HG02943 (cell line): ENCODE results near the gene RAD51B.
A peak's percentile ranks its signal among the peaks of the same experiment; 100 is the strongest.

ENCODE experiments used
- ATAC-seq: cut with Tn5 transposase; IDR thresholded peaks from one replicate; pipeline ENCODE4 v1.9.1; 2021; ENCODE audit warnings: mild to moderate bottlenecking, low read depth, moderate library complexity; ENCODE audit not compliant: unreplicated experiment

Gene RAD51B

DNA sequence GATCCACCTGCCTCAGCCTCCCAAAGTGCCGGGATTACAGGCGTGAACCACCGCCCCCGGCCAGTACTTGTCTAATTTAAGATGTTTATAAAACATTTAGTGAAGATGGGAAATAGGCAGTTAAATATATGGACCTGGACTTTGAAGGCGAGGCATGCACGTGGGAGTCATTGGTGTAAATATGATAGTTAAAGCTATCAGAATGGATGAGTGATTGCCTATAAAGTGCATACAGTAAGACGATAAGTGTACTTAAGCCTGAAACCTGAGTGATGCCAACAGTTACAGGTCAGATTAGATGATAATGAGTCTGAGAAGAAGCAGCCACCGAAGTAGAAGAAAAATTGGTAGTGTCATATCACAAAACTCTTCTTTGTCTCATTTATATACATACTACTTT is 11.5 kb downstream of the RAD51B start:
- no peak for ATAC-seq

DNA sequence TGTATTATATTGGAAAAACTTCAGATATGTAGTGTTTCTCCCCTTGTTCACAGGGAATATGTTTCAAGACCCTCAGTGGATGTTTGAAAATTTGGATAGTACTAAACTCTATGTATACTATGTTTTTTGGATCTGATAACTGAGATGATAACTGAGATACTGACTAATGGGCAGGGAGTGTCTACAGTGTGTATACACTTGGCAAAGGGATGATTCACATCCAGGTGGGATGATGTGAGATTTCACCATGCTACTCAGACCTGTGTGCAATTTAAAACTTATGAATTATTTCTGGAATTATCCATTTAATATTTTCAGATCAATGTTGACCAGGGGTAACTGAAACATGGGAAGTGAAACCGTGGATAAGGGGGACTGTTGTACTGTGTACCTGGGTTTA is 13.8 kb downstream of the RAD51B start:
- no peak for ATAC-seq

DNA sequence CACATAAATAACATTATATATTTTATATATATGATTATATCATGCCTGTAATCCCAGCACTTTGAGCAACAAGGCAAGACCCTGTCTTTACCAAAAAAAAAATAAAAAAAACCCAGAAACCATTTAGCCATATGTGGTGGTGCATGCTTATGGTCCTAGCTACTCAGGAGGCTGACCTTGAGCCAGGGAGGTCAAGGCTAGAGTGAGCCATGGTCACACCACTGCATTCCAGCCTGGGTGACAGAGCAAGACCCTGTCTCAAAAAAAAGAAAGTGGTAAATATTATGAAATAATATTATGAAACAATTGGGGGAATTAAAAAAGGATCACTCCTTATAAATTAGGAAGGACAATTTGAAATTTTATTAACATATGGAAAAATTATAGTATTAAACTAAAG is 16.0 kb downstream of the RAD51B start:
- no peak for ATAC-seq

DNA sequence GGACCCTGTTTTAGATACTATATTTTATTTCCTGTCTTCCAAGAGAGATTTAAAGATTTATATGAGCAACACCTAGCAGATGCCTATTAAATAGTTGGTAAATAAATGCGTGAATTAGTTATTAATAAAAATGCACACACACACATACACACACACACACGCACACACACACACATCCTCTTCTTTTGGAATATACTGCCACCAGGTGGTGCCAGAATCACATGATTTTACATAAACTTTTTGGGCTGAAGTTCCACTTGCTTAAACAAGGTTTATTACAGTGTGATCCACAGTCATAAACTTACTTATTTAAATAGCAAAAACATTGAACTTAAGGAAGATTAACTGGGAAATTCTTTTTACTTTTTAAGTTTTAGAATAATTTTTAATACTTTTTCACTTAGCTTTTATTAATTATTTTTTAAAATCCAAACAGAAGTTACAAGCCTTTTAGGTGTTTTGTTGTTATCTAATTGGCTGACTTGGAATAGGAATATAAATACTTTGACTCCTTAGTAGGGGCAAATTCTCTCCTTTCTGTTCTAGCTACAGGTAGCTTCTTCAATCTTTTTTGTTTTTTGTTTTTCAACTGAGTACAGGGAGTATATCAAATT is 17.5 kb downstream of the RAD51B start:
- no peak for ATAC-seq

DNA sequence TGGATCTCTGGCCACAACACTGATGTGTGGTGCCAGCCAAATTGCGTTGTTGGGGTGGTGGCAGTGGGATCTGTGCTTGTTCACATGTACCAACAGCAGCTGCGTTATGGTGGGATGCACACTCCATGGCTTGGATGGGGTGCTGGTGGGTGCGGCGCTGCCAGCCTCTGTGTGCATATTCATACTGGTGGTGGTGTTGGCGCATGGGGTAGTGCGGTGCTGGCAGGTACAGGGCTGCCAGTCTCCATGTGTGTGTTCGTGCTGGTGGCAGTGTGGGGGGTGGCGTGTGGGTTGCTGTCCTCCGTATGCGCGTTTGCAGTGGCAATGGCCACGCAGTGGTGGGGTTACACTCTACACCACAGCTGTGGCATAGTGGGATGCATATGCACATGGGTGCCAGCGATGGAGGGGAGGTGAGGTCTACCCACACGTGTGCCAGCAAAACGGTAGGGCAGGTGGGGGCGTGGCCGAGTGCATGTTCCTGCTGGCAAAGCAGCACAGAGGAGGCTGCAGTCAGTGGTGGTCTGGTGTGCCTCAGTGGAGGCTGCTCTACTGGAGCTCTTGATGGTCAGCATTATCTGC is 26.5 kb downstream of the RAD51B start:
- ATAC-seq, result no peak

DNA sequence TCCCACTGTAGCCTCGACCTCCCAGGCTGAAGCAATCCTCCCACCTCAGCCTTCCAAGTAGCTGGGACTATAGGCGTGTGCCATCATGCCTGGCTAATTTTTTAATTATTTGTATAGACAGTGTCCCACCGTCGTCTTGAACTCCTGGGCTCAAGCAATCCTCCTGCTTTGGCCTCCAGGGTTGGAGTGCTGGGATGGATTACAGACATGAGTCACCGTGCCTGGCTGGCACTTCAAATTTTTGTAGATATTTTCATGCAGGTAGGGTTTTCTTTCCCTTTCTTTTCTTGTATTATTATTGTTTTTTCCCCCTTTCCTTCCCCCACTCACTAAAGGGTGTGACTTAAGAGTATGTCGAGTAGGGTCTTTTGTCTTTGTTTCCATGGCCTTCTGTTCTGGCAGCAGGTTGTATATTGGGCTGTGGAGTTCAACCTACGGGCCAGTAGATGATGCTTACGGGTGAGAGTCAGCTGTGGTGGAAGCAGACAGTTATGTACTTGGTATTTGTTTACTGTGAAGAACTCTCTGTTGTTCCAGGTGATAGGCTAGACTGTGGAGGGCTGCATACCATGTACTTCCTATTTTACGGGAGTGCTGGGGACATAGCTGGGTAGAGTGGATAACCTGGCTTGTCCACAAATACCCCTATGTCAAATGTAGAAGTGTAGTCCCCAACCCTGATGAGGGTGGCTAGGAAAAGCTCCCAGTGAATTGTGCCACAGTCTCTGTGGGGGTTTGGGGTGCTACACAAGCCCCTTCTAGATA is 30.7 kb downstream of the RAD51B start:
- no peak for ATAC-seq

DNA sequence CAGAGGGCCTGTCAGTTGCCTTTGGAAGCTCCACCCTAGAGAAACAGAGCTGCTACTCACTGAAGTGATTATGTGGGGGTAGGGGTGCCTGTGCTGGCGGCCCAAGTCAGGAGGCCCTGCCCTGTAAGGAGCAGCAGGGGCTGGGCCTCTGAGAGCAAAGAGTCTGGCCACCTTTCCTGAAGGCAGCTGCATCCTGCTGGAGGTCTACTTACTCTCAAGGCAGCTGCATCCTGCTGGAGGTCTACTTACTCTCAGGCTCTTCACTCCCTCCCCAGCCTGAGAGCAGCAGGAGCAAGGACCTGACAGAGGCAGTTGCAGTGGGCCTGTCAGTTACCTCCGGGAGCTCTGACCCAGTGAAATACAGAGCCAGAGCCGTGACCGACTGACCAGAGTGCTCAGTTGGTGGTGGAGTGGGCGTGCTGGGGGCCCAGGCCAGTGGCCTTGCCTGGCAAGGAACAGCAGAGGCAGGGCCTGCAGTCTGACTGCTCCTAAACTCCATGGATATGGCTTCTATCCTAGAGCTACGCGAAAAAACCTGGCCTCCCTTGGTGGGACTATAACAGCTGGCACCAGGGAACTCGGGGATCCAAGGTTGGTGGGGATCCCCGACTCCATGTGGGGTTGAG is 32.3 kb downstream of the RAD51B start:
- no peak for ATAC-seq

DNA sequence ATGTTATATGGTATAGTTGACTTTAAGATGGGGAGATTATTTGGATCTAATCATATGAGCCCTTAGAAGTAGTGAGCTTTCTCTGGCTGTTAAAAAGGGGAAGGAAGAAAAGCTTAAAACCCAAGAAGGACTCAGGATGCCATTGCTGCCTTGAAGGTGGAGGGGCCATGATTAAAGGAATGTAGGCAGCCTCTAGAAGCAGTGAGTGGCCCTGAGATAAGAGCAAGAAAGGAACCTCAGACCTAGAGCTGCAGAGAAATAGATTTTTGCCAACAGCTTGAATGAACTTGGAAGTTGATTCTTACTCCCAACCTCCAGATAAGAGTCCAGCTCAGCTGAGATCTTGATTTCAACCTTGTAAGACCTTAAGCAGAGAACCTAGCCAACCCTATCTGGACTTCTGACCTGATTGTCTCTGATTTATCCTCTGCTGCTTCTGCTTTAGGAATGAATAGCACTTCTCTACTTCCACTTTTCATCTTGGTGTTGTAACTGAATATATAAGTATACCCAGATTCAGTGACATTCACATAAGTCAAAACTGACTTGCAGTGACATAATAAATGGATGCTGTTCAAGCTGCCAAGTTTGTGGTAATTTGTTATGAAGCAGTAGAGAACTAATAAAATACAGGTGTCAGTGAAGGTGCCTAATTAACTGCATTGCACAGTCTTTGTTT is 33.5 kb downstream of the RAD51B start:
- no peak for ATAC-seq

DNA sequence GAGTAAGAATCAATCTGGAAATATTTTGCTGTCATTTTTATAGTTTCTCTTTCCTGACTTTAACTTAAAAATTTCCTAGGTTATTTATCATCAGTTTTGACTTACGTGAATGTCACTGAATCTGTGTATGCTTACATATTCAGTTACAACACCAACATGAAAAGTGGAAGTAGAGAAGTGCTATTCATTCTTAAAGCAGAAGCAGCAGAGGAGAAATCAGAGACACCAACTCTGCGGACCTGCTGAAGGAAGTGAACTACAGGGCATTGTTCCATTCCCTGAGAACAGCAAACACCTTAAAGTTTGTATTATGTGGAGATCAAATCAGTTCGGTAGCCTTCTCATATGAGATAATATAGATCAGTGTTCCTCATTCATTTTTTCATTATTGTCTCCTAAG is 34.1 kb downstream of the RAD51B start:
- ATAC-seq, result no peak

DNA sequence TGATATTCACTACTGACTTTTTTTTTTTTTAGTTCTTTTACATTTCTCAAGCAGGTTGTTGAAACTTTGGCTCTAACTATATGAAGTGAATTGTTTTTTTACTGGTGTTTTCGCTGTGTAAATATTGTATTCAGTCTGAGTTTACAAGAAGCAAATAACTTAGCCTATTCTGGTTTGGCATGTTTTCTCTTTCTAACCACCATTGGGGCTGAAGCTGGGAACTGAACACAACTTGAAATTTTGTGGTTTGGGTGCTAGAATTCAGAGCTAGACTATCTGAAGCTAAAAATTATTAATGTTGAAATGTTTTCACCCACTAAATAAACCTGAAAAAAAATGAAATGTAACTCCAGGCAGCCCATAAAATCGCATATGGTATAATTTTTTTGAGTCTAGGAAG is 37.2 kb downstream of the RAD51B start:
- no peak for ATAC-seq

DNA sequence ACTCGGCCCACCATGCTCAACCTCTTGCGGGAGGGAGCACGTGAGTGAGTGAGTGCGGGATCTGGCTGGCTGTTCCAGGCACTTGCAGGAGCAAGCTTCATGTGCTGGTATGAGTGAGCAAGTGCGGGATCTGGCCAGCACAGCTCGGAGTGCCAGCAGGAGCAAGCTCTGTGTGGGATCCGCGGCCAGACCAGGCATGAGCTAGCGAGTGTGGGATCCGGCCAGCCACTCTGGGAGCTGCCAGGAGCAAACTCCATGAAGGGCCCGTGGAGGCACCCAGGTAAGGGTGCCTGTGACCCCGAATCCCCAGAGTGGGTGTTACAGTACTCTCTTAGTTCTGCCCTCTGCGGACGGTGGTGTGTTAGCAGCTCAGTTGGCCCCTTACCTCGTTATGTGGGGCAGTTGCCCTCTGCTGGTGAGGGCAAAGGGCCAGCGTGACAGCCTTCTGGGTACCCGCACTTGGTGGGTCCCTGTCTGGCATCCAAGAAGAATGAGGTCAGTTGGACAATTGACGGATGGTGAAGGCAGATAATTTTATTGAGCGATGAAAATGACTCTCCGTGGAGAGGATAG is 38.3 kb downstream of the RAD51B start:
- no peak for ATAC-seq

DNA sequence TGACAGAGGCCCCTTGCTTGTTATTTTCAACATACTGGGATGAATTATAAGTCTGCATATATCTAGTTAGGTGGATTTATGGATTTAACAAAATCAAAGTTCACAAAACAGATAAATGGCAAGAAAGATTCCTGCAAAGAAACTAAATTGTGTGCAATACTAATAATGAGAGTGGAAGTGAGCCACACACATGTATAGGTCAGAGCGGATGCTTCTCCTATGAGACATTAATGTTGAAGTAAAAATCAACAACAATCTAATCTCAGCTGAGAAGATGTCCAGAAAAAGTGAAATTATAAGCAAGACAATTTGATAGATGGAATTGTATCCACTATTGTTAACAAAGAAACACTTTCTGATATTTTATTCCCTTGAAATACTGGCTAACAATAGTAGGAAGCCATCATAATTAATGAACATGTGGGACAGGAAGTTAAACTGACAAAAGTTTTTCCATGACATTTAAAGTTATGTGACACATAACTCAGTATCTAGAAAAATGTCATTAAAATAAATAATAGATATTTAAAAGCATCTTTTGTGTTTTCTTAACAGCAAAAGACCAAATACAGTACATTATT is 39.7 kb downstream of the RAD51B start:
- no peak for ATAC-seq

DNA sequence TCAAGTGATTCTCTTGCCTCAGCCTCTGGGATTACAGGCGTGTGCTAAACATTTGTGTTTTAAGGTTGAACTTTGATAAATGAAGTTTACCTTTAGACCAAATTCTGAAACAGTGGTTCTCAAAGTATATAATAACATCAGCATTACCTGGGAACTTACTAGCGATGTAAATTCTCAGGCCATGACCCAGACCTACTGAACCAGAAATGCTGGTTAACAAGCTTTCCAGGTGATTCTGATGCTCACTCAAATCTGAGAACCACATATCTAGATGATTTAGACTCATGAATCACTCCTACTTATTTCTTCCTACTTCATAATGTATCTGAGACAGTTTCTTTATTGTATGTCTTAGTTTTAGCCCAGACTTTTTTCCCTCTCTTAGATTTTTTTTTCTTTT is 43.6 kb downstream of the RAD51B start:
- ATAC-seq, result no peak

DNA sequence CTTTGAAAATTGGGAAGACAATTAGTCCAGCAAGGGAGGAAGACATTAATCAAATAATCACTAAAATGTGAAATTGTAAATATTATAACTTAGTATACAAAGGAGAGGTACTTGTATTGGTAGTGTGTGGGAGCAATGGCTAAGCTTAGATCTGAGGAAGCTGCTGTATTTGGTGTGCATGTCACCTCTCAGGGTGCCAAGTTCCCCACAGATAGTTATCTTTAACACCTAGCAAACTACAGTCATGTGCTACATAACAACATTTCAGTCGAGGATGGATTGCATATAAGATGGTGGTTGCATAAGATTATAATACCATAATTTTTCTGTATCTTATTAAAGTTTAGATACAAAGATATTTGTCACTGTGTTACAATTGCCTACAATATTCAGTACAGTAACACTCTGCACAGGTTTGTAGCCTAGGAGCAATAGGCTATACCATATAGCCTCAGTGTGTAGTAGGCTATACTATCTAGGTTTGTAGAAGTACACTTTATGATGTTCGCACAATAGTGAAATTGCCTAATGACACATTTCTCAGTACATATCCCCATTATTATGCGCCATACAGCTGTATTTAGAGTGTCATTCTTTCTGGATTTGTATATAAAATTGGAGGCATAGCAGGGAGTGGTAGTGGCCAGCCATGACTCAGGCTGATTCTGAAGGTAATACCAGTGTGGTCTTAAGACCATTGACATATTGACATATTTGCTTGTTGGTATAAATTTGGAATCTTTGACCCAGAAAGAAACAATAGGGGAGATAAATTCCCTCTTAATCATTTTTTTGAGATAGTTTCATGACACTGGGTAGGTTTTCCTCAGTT is 55.8 kb downstream of the RAD51B start:
- ATAC-seq, result no peak

DNA sequence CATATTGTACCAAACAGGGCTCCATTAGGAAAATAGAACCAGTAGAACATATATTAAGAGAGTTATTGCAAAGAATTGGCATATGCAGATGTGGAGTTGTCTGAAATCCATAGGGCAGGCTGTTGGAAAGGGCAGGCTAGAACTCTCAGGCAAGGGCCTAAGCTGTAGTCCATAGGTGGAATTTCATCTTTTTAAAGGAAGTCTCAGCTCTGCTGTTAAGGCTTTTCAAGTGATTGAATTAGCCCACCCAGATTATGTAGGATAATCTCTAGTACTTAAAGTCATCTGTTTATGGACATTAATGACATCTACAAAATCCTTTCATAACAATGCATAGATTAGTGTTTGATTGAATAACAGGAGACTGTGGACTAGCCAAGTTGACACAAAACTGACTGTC is 59.4 kb downstream of the RAD51B start:
- ATAC-seq, result no peak

DNA sequence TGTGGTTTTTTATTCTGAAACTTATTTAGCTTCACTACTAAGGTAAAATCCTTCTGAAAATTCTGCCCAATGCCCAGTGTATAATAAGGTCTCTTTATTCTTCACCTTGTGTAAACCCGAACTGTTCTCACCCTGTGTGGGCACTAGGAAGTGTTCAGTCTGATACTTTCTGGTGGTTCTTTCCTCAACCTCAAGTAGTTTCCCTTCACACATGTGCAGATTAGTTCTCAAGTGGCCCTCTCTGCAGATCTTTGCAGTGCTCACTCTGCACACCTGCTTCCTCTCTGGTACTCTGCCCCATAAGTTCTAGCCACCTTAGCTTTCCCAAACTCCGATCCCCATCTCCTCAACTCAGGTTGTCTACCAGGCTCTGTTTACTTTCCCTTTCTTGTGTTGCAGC is 61.6 kb downstream of the RAD51B start:
- peak; percentile 96 for ATAC-seq

DNA sequence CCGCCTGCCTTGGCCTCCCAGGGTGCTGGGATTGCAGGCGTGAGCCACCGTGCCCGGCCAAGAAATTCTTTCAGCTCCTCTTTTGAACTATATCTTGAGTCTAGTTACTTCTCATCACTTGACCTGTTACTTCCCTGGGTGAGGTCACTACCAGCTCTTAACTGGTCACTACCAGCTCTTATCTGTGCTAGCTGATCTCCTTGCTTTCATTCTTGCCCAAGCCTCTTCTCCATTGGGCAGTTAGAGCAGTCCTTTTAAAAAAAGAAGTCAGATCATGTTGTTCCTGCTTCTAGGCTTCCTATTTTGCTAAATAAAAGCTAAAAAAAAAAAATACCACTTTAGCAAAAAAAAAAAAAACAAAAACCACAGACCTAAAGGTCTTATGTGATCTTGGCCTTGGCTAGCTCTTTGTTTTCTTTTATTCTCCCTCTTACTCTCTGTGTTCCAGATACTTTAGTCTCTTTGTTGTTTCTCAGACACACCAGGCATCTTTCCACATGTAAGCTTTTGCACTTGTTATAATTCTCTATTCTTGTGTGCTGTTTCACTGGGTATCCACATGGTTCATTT is 63.5 kb downstream of the RAD51B start:
- ATAC-seq, result no peak

DNA sequence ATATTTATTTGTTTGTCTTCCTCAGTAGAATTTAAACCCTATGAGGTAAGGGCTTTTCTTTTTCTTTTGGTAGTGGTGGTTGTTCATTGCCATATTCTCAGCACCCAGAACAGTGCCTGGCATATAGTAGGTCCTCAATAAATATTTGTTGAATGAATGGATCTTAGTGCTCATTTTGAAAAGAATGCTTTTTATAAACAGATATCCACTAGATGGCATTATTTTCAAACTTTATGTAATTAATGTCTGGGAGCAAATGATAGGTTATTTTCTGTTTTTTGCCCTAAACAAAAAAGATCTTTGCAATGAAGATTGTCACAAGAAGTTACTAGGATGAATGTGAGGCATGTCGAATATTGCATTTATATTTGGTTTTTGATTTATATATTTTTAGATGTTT is 64.1 kb downstream of the RAD51B start:
- ATAC-seq, result no peak

DNA sequence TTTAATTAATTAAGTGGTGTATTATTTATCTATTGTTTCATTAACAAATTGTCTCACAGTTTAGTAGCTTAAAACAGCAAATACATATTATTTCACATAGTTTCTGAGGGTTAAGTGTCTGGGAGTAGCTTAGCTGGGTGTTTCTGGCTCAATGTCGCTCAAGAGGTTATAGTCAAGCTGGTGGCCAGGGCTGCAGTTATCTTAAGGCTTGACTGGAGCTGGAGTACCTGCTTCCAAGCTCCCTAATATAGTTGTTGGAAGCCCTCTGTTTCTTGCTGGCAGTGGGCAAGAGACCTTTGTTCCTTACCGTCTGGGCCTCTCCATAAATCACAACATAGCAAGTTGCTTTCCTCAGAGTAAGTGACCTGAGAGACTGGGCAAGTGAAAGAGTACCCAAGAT is 66.6 kb downstream of the RAD51B start:
- ATAC-seq, result no peak
